AG04450 (cell line): ENCODE results near the gene RPL9. TPM values are rescaled to one million over a fixed set of nuclear protein-coding genes. Genes with fewer than 3 reads are reported as not detected.

Source experiments
- CTCF ChIA-PET: fragments of 300-600, 350-600 bp; formaldehyde crosslinking; extraction: SDS; loops from one replicate; lab custom pipeline; 2022; ENCODE audit warnings: antibody characterized with exemption, inconsistent platforms; lab: Charles Lee
- POLR2A ChIA-PET: fragments of 350-600 bp; formaldehyde crosslinking; extraction: SDS; loops from one replicate; lab custom pipeline; 2021; ENCODE audit warnings: antibody characterized with exemption, inconsistent platforms; lab: Yijun Ruan, JAX
- DNase-seq: peaks from one replicate; pipeline ENCODE4 v3.0.0-alpha.2; 2011; ENCODE audit warnings: low read depth, low spot score
- H3K27ac ChIP-seq: one replicate; pipeline ENCODE4 v1.5.1; 2012; ENCODE audit warnings: low read depth, low read length, control low read depth
- H3K27me3 ChIP-seq: one replicate; pipeline ENCODE4 v1.6.0; 2012; ENCODE audit warnings: low read length; ENCODE audit not compliant: control insufficient read depth, insufficient read depth
- H3K4me3 ChIP-seq: 2 replicates; pipeline ENCODE4 v1.5.1; 2011; ENCODE audit warnings: mild to moderate bottlenecking, low read depth, low read length, control low read depth
- H3K9me3 ChIP-seq: 2 replicates; pipeline ENCODE4 v1.5.1; 2012; ENCODE audit warnings: low read length; ENCODE audit not compliant: control insufficient read depth, insufficient read depth
- CTCF ChIP-seq: IDR thresholded peaks from 2 replicates; pipeline ENCODE4 v1.5.1; 2011; ENCODE audit warnings: low read depth, low read length, control low read depth, inconsistent platforms
- polyA plus RNA-seq: library from polyadenylated mRNA; depleted of rRNA; stranded (reverse); fragments of >200 nt; gene quantifications from 2 replicates; pipeline ENCODE4 v1.2.3, GENCODE V29; 2011

The RPL9 gene
- polyA plus RNA-seq, 1 experiment = 3,111 TPM

- Histone ChIP-seq H3K4me3 (no peak overlapping the region), H3K9me3 (no peaks in the 10 kb centered on the region), H3K27me3 (no peaks in the 10 kb centered on the region), H3K27ac (no peak overlapping the region)
- TF ChIP-seq CTCF = no peak
- POLR2A ChIA-PET = no interaction called here
- DNase-seq = no peak
- CTCF ChIA-PET = interaction anchor here (0.5 kb wide), 1 partner anchor 444 kb away, joined by 5 read pairs; no protein-coding TSS in a partner anchor
Observed at GRCh38 chr4:39498727-39499020, 40.0 kb upstream of the RPL9 start.

- H3K9me3 ChIP-seq = no peaks in the 10 kb centered on the region
- TF ChIP-seq CTCF = no peak
- no peak for DNase-seq
- H3K4me3 ChIP-seq = no peak overlapping the region
- POLR2A ChIA-PET = interaction anchor here (0.5 kb wide), 1 partner anchor 142 kb away, joined by 3 read pairs; no protein-coding TSS in a partner anchor
- CTCF ChIA-PET = interaction anchor here (1.0 kb wide), 1 partner anchor 29 kb away, joined by 3 read pairs; no protein-coding TSS in a partner anchor
- H3K27ac ChIP-seq = no peak overlapping the region
- no peaks in the 10 kb centered on the region for H3K27me3 ChIP-seq
Observed at GRCh38 chr4:39497909-39498726, 39.4 kb upstream of the RPL9 start.

GRCh38 chr4:39495446-39496213 lies 36.9 kb upstream of the RPL9 start:
- Histone ChIP-seq H3K27me3 (no peaks in the 10 kb centered on the region), H3K27ac (no peak overlapping the region), H3K4me3 (no peak overlapping the region), H3K9me3 (no peaks in the 10 kb centered on the region)
- ChIA-PET CTCF (interaction anchor here (1.2 kb wide), 2 partner anchors 27 to 483 kb away, joined by 4 to 6 read pairs; no protein-coding TSS in a partner anchor), POLR2A (interaction anchor here (0.7 kb wide), 1 partner anchor 716 kb away, joined by 5 read pairs; no protein-coding TSS in a partner anchor)
- no peak for DNase-seq
- no peak for TF ChIP-seq CTCF

GRCh38 chr4:39494354-39494753 lies 35.6 kb upstream of the RPL9 start:
- H3K9me3 ChIP-seq = no peaks in the 10 kb centered on the region
- ChIA-PET POLR2A (interaction anchor here (0.6 kb wide), 1 partner anchor 9 kb away, joined by 3 read pairs; no protein-coding TSS in a partner anchor), CTCF (interaction anchor here (0.5 kb wide), 1 partner anchor 18 kb away, joined by 3 read pairs; no protein-coding TSS in a partner anchor)
- no peak for TF ChIP-seq CTCF
- DNase-seq = no peak
- no peaks in the 10 kb centered on the region for H3K27me3 ChIP-seq
- no peak overlapping the region for H3K27ac ChIP-seq
- H3K4me3 ChIP-seq = no peak overlapping the region
